ENCODE results near the gene EHBP1L1. TPM values are rescaled to one million over a fixed set of nuclear protein-coding genes. Genes with fewer than 3 reads are reported as not detected.

EHBP1L1 gene
- total RNA-seq, 1 experiment from 2014 or later, result 105 TPM

GRCh38 chr11:65622011-65622410, 46.2 kb downstream of the EHBP1L1 start:
- no peak for ATAC-seq
- no TSS peak for BruUV-seq (replicated peaks)
- ChIA-PET POLR2A (no interaction called here), RAD21 (ENCODE audit: low non-redundant PET in 1 of 2, low total read pairs in 2 of 2, uncharacterized antibody in 2 of 2, unreplicated experiment in 2 of 2) (no interaction called here), CTCF (no interaction called here)
- Histone ChIP-seq H3K4me3 (replicated peaks in 1 of 2; ENCODE audit: low read depth in 1 of 2, low read length in 2 of 2) (no peak overlapping the region), H3K9ac (ENCODE audit: low read length) (no peak overlapping the region), H3K9me2 (ENCODE audit: insufficient read depth) (no peaks in the 10 kb centered on the region), H3K4me1 (ENCODE audit: control insufficient read depth in 1 of 2, insufficient read depth in 2 of 2, low read length in 2 of 2) (peaks cover 3 to 4% of the 10 kb centered on the region in 2 experiments), H3K79me2 (ENCODE audit: insufficient read depth, low read length) (peaks cover 21% of the 10 kb centered on the region), H2AFZ (ENCODE audit: low read depth, low read length, poor library complexity, severe bottlenecking) (no peak overlapping the region), H3K27me3 (ENCODE audit: insufficient read depth, low read length) (no peaks in the 10 kb centered on the region), H3K27ac (ENCODE audit: low read depth, low read length) (no peak overlapping the region), H4K20me1 (ENCODE audit: insufficient read depth) (no peaks in the 10 kb centered on the region), H3K4me2 (ENCODE audit: low read length) (no peak overlapping the region), H3K9me3 (ENCODE audit: control insufficient read depth in 1 of 2, insufficient read depth in 1 of 2, low read depth in 1 of 2, low read length in 2 of 2) (no peaks in the 10 kb centered on the region), H3K36me3 (ENCODE audit: control insufficient read depth in 1 of 2, insufficient read depth in 2 of 2, low read length in 2 of 2) (peaks cover 22 to 32% of the 10 kb centered on the region in 2 experiments; a peak in 3 of 4 replicates)
- intact Hi-C loops (cut with micrococcal nuclease), result no loop called here
- TF ChIP-seq POLR2AphosphoS5 (IDR thresholded peaks at IDR 0.05; ENCODE audit: low read depth, low read length) (no peak), CTCF (IDR thresholded peaks at IDR 0.05 in 2 of 3, conservative IDR thresholded peaks at IDR 0.05 in 1 of 3; ENCODE audit: borderline replicate concordance in 1 of 3, insufficient read depth in 1 of 3, low read depth in 2 of 3, low read length in 2 of 3) (no peak), ZBTB33 (IDR thresholded peaks at IDR 0.05; ENCODE audit: extremely low read depth, insufficient replicate concordance, low read length) (no peak), ZFX (IDR thresholded peaks at IDR 0.05) (no peak), CBX3 (IDR thresholded peaks at IDR 0.05; ENCODE audit: low read depth) (no peak), ZNF274 (IDR thresholded peaks at IDR 0.05; ENCODE audit: low read depth, low read length) (no peak), JUND (IDR thresholded peaks at IDR 0.05) (no peak), SIN3A (IDR thresholded peaks at IDR 0.05; ENCODE audit: low read depth) (no peak), TCF7L2 (IDR thresholded peaks at IDR 0.05; ENCODE audit: borderline replicate concordance, extremely low read depth, insufficient read depth, insufficient read length) (no peak), SP1 (IDR thresholded peaks at IDR 0.05; ENCODE audit: low read depth) (no peak), CEBPB (IDR thresholded peaks at IDR 0.05; ENCODE audit: low read depth) (no peak), MAX (IDR thresholded peaks at IDR 0.05) (no peak), RAD21 (IDR thresholded peaks at IDR 0.05; ENCODE audit: low read depth) (no peak), EZH2 (IDR thresholded peaks at IDR 0.05) (no peak), SRF (IDR thresholded peaks at IDR 0.05; ENCODE audit: low read depth) (no peak), EGR1 (IDR thresholded peaks at IDR 0.05; ENCODE audit: low read depth) (no peak), FOSL1 (IDR thresholded peaks at IDR 0.05; ENCODE audit: low read depth) (no peak), YY1 (IDR thresholded peaks at IDR 0.05; ENCODE audit: extremely low read depth, insufficient replicate concordance, low read depth, low read length) (no peak), ELF1 (IDR thresholded peaks at IDR 0.05; ENCODE audit: borderline replicate concordance, low read depth) (no peak), POLR2A (IDR thresholded peaks at IDR 0.05; ENCODE audit: borderline replicate concordance, extremely low read depth, insufficient read depth, insufficient read length) (no peak)
- DNase-seq (ENCODE audit: low read depth, low spot score), result no peak
